Measurements from ENCODE around the gene MT1A.
A peak's percentile ranks its signal among the peaks of the same experiment; 100 is the strongest.
"Not testable (repeated sequence)": the region's sequence is repeated elsewhere in the genome, so short reads cannot be mapped to it uniquely, and the experiment has no call there.

Gene MT1A

DNA sequence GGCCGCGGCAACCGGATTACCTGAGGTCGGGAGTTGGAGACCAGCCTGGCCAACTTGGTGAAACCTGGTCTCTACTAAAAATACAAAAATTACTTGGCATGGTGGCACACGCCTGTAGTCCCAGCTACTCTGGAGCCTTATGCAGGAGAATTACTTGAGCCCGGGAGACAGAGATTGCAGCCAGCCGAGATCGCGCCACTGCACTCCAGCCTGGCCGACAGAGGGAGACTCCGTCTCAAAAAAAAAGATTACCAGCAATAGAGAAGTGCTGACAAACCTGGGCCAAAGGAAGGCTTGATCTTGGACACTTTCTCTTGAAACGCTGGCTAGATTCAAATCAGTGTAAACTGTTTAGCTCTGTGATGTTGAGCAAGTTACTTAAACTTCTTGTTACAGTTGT lies 35.5 kb downstream of the MT1A start:
- peak; percentile 17 for DNase-seq (ENCODE audit: low read depth)
- TF ChIP-seq, protein P1, sequence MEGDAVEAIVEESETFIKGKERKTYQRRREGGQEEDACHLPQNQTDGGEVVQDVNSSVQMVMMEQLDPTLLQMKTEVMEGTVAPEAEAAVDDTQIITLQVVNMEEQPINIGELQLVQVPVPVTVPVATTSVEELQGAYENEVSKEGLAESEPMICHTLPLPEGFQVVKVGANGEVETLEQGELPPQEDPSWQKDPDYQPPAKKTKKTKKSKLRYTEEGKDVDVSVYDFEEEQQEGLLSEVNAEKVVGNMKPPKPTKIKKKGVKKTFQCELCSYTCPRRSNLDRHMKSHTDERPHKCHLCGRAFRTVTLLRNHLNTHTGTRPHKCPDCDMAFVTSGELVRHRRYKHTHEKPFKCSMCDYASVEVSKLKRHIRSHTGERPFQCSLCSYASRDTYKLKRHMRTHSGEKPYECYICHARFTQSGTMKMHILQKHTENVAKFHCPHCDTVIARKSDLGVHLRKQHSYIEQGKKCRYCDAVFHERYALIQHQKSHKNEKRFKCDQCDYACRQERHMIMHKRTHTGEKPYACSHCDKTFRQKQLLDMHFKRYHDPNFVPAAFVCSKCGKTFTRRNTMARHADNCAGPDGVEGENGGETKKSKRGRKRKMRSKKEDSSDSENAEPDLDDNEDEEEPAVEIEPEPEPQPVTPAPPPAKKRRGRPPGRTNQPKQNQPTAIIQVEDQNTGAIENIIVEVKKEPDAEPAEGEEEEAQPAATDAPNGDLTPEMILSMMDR (IDR thresholded peaks at IDR 0.05; ENCODE audit: insufficient read depth, low read depth, low read length, missing control alignments): peak; percentile 34
- no peak overlapping the region for H3K4me3 ChIP-seq (ENCODE audit: low read depth, low read length)

DNA sequence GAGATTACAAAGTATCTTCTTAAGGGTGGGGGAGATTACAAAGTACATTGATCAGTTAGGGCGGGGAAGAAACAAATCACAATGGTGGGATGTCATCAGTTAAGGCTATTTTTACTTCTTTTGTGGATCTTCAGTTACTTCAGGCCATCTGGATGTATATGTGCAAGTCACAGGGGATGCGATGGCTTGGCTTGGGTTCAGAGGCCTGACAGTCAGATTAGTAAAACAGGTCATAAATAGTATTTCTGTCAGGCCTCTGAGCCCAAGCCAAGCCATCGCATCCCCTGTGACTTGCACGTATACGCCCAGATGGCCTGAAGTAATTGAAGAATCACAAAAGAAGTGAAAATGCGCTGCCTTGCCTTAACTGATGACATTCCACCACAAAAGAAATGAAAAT lies 36.1 kb downstream of the MT1A start:
- not testable (repeated sequence) for H3K4me3 ChIP-seq (ENCODE audit: low read depth, low read length); DNase-seq (ENCODE audit: low read depth)

DNA sequence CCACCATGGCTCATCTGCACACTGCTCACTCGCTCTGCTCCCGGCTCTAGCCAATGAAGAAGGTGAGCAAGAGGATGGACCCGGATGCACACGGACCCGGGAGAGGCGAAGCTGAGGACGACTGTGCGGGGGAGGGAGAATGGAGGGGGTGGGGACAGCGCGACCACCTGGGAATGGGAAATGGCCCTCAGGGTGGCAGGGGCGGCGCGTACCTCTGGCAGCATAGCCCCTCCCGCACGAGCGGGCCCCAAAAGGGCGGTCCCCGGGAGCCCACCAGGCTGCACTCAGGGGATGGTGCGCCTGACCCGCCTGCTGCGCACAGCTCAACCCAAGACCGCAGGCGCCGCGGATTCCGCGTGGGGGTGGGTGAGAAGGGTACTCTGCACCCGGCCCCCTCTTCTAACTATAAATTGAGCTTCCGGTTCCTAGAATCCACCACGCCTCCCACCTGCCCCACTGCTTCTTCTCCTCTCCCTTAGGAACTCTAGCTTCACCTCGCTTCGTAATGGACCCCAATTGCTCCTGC lies 37.3 kb downstream of the MT1A start:
- TF ChIP-seq, protein P1 (IDR thresholded peaks at IDR 0.05; ENCODE audit: insufficient read depth, low read depth, low read length, missing control alignments): no peak
- DNase-seq (ENCODE audit: low read depth): no peak
- no peak overlapping the region for H3K4me3 ChIP-seq (ENCODE audit: low read depth, low read length)

GRCh38 chr16:56677474-56677873 lies 39.0 kb downstream of the MT1A start:
- H3K4me3 ChIP-seq (ENCODE audit: low read depth, low read length): no peak overlapping the region
- TF ChIP-seq, protein P1 (IDR thresholded peaks at IDR 0.05; ENCODE audit: insufficient read depth, low read depth, low read length, missing control alignments): no peak
- no peak for DNase-seq (ENCODE audit: low read depth)

- TF ChIP-seq, protein P1 (IDR thresholded peaks at IDR 0.05; ENCODE audit: insufficient read depth, low read depth, low read length, missing control alignments): no peak
- DNase-seq (ENCODE audit: low read depth): no peak
- H3K4me3 ChIP-seq (ENCODE audit: low read depth, low read length): no peak overlapping the region
Measured at GRCh38 chr16:56679078-56679730, 40.7 kb downstream of the MT1A start.

DNA sequence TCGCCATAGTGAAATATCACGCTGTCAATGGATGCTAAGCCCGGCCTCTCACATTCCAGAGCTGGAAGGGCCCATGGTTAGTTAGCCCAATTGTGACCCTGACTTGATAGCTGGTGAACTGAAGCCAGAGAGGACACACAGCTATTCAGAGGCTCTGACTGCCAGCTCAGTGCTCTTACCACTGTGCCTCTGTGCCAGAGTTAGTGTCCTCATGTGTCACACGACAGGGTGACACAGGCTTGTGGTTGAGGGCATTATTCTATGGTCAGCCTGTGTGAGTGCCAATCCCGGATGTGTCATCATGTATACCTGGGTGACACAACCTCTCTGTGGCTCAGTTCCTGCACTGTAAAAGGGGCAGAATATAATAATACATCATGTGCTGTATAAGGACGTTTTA lies 41.4 kb downstream of the MT1A start:
- TF ChIP-seq, protein P1 (IDR thresholded peaks at IDR 0.05; ENCODE audit: insufficient read depth, low read depth, low read length, missing control alignments): no peak
- no peak overlapping the region for H3K4me3 ChIP-seq (ENCODE audit: low read depth, low read length)
- no peak for DNase-seq (ENCODE audit: low read depth)

GRCh38 chr16:56681939-56682702 lies 43.7 kb downstream of the MT1A start, which contains the start of gene MT1X:
Gene MT1X, plus strand, starts transcription at chr16:56682470. Its CDS starts 71 bp downstream, at chr16:56682541.
- H3K4me3 ChIP-seq (ENCODE audit: low read depth, low read length): peak within 1 kb of the TSS; percentile 63
- TF ChIP-seq, protein P1 (IDR thresholded peaks at IDR 0.05; ENCODE audit: insufficient read depth, low read depth, low read length, missing control alignments): no peak
- peak; percentile 94 for DNase-seq (ENCODE audit: low read depth)

All from GM12865 (cell line).